ENCODE data around the gene DNAJC21.

The DNAJC21 gene

DNA sequence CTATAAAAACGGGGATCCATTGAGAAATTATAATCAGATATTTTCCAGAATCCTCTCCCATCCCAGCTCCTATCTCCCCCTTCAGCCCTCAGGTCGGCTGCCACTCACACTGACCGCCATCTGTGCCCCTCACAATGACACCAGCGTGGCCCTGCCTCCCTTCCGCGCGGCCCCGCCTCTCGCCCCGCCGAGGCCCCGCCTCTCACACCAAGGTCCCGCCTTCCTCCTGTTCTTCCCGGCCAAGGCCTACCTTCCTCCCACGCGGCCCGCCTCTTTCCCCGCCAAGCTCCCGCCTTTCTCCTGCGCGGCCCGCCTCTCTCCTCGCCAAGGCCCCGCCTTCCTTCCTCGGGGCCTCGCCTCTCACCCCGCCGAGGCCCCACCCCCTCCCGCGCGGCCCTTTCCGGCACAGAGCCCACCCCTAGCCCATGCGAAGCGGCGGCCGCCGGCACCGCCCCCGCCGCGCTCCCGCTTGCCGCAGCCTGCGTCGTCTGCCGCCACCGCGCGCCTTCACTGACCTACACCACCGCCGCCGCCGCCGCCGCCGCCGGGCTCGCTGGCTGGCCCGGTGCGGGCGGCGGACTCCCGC is at the start of gene DNAJC21:
DNAJC21 (plus strand) TSS at position 426 of the 586 bp plus-strand sequence. CDS start 261 bp downstream, outside the sequence.
- DNase-seq (ENCODE audit: extremely low read depth in 1 of 2, low read depth in 1 of 2): peak; percentile 91 to 93

GRCh38 chr5:34881246-34881645 is 48.1 kb upstream of the DNAJC21 start:
- DNase-seq (ENCODE audit: extremely low read depth in 1 of 2, low read depth in 1 of 2): no peak

- DNase-seq (ENCODE audit: extremely low read depth in 1 of 2, low read depth in 1 of 2): no peak
Measured at GRCh38 chr5:34886392-34887119, 42.8 kb upstream of the DNAJC21 start.

DNA sequence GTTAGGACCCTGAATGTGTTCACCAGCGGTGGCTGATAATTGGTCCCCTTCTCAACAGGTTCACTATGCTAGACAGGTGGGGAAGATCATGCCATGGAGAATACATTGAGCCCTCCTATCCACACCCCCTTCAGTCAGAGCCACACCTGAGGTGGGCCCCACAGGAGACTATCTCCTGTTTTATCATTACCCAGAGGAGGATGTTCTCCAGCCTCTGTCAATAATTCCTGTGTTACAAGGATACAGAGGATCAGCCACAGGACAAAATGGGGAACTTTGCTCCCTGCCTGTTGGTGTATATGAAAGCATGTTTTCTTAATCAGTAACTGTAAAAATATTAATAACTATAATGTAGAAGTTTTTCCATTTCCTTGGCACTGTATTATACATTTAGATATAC is 40.0 kb upstream of the DNAJC21 start:
- DNase-seq (ENCODE audit: extremely low read depth in 1 of 2, low read depth in 1 of 2): no peak

- DNase-seq (ENCODE audit: extremely low read depth in 1 of 2, low read depth in 1 of 2): no peak
Measured at GRCh38 chr5:34891981-34892380, 37.4 kb upstream of the DNAJC21 start.

DNA sequence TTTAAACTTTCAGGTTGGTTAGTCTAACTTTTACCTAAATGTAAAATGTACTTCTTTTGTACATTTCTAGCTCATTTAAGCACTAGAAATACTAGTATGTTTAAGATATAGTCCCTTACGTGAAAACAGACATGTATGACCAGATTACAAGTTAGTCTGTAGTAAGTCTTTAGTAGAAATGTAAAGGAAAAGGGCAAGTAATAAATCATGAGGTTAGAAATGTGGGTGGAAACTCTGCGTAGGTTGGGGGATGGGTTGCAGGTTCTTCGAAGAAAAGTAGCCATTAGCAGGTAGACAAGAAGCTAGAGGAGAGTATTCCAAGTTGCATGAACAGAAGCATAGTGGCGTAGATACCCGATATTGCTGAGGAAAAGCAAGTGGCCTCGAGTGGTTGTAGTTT is 36.9 kb upstream of the DNAJC21 start:
- DNase-seq (ENCODE audit: extremely low read depth in 1 of 2, low read depth in 1 of 2): no peak

GRCh38 chr5:34894716-34895115 is 34.6 kb upstream of the DNAJC21 start:
- DNase-seq (ENCODE audit: extremely low read depth in 1 of 2, low read depth in 1 of 2): no peak

DNA sequence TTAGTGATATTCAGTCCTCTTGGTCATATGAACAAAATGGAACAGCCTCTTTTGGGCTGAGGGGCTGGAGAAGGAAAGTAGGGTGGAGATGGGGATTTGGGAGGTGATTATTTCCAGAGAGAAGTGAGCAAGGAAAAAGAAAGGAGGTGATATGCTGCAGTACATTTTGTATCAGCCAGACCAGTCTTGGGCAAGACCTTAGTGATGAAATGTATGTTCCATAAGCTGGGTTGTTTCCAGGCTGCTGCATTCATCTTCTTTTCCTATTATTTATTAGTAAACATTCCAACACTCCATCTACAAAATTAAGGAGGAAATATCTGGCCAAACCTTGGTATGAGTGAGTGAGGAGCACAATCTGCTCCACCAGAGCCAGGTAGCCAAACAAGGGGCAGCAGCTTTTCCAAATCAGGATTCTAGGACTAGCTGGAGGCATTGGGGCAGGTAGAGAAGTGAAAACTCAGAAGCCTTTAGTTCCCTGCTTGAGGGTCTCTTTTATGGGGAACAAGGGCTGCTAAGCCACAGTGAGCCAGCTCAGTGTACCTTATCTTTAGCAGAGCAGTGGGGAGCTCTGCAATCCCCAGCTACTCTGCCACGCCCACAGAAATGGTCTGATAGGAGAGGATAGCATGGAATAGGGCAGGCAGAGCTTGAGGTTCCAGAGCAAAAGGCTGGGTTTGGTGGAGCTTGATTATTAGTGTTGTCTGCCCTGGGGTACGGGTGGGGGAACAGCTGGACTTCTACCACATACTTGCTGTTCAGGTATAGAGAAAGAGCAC is 33.5 kb upstream of the DNAJC21 start:
- DNase-seq (ENCODE audit: extremely low read depth in 1 of 2, low read depth in 1 of 2): no peak

DNA sequence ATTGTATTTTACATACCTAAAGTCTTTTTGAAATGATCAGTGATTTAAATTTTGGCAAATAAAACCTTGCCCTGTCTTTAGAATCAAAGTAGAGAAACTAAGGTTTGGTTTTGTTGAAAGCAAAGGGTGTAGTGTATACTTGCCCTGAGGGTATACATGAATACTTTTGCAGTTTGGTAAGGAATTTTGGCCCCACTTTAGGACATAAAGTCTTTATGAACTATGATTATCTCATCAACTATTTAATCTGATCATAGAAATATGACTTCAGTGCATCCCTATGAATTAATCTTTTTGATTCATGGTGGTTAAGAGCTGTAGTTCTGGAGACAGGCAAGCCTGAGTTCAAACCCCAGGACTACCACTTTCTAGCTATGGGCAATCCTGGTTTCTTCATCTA is 31.7 kb upstream of the DNAJC21 start:
- no peak for DNase-seq (ENCODE audit: extremely low read depth in 1 of 2, low read depth in 1 of 2)

DNA sequence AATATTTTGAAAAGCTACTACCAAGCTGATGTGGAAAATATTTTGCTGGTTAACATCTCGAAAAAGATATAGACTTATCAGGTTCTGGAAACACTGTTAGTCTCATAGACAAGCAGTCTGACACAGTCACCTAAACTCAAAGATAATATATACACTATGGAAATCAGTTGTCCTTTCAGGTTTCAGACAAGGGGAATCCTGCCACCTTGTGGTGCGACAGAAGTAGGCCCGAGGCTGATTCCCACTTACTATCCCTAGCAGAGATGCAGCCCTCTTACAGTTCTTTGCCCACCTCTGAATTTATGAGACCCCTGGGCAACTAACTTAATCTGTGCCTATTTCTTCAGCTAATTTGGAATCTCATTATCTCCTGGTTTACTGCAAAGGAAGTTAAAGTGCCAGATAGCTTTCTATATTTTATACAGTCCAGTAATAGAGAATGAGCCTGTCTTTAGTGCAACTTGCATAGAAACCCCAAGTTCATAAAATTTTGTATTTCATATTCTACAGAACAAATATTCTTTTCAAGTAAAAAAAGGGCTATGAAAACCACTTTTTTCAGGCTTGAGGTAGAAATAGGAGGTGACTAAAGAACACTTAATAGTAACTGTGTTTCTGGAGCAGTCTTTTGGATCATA is 31.0 kb upstream of the DNAJC21 start:
- peak; percentile 10 to 35 for DNase-seq (ENCODE audit: extremely low read depth in 1 of 2, low read depth in 1 of 2)

DNA sequence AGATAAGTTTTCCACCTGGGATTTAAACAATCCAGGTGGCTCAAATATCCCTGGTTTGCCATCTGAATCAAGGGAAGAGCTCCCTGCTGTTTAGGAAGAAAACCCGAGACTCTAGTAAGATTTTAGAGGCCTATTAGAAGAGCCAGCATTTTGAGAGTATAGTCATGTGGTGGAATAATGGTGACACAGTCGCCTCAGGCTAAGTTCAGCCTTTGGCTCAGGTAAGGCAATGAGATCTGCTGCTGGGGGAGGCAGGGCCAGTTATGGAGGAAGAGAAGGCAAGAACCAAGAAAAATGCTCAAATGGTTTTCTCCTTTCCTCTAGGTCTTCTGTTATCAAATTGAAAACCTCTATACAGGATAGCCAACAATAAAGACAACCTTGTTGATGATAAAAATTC is 30.3 kb upstream of the DNAJC21 start:
- DNase-seq (ENCODE audit: extremely low read depth in 1 of 2, low read depth in 1 of 2): no peak

- no peak for DNase-seq (ENCODE audit: extremely low read depth in 1 of 2, low read depth in 1 of 2)
Measured at GRCh38 chr5:34900652-34901051, 28.7 kb upstream of the DNAJC21 start.

DNA sequence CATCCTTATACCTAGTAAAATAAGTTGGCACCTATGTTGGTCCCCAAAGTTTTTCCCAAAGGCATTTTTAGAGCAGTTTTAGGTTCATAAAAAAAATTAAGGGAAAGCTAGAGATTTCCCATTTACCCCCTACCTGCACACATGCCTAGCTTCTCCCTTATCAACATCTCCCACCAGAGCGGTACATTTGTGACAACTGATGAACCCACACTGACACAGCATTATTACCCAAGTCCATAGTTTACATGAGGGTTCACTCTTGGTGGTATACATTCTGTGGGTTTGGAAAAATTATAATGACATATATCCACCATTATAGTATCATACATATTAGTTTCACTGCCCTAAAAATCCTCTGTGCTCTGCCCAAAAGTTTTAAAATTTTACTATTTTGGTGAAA is 26.1 kb upstream of the DNAJC21 start:
- DNase-seq (ENCODE audit: extremely low read depth in 1 of 2, low read depth in 1 of 2): no peak

DNA sequence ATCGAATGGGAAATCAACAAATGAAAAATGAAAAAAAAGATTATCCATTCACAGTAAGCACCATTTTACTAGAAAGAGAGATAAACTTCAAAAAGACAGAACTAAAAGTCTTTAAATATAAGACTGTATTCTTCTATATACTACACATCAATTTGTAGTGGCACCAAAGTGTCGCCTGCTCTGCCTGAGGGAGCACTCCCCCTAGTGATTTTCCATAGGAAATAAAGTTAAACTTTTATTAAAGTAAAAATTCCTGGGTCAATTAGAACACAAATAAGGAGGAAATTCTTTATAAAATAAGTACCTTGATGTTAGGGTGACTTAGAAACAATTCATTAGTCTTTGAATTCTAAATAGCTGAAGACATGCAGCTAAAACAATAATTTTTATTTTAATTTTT is 23.8 kb upstream of the DNAJC21 start:
- DNase-seq (ENCODE audit: extremely low read depth in 1 of 2, low read depth in 1 of 2): no peak

DNA sequence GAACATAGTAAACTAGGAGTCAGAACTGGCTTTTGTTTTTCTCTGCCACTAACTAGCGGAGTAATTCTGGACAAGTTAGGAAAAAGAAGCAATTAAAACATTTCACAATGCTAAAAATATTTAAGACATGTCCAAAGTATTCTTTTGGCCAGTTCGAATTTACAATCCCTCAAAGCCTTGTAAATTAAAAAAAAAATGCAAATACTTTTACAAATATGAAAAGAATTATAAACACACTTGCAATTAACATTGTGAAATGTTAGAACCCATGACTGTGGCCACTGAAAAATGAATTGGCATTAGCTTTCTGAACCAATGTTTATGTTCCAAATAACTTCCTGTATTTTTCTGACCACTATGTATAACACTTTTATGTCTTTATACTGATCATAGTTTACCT is 16.3 kb upstream of the DNAJC21 start:
- DNase-seq (ENCODE audit: extremely low read depth in 1 of 2, low read depth in 1 of 2): no peak

- no peak for DNase-seq (ENCODE audit: extremely low read depth in 1 of 2, low read depth in 1 of 2)
Measured at GRCh38 chr5:34914671-34915138, 14.7 kb upstream of the DNAJC21 start.

DNA sequence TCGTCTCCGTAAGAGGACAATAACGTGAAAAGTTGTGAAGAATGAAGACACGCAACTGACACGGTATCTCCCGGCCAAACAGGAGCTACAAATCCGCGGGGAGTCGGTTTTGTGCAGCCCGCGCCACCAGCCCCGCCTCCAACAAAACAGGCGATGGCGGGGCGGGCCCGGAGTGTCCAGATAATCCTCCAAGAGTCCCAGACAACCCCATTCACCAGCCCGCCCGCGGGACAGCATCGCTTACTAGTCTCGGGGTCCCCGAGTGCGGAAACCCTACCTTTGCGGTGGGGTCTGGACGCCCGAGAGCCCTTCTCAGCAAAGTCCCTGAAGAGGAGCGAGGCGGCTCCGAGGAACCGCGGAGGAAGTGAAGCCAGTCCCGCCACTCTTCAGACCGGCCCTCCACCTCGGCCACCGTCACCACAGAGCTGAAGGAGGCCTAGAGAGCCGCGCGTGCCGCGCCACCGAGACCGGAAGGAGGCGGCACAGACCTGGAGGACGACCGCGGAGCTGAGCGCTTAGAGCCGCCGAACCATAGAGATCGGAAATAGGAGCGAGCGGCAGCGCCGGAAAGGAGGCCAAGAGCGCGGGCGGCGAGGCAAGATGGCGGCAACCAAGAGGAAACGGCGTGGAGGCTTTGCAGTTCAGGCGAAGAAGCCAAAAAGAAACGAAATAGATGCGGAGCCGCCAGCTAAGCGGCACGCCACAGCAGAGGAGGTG is 14.1 kb upstream of the DNAJC21 start, which contains the start of the genes BRIX1 and RAD1:
BRIX1 (plus strand) TSS at position 573 of the 717 bp plus-strand sequence; CDS start at position 601, 28 bp downstream.
RAD1 (minus strand) TSS at position 366 of the 717 bp plus-strand sequence. CDS start 612 bp downstream, outside the sequence.
- peak; percentile 71 to 88 for DNase-seq (ENCODE audit: extremely low read depth in 1 of 2, low read depth in 1 of 2)

DNA sequence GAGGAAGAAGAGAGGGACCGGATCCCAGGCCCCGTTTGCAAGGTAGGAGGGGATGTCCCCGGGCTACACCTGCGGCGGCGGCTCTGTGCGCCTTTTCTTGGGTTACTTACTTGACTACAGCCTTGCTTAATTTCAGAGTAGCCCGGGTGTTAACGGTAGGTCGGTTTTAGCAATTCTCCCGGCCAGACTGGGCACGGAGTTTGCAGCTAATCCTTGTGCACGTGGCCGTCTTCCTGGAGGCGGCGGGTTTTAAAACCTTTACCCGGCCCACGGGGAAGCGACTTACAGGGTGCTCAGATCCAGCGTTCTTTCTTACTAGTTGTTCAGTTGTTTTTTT is 13.5 kb upstream of the DNAJC21 start:
- no peak for DNase-seq (ENCODE audit: extremely low read depth in 1 of 2, low read depth in 1 of 2)

DNA sequence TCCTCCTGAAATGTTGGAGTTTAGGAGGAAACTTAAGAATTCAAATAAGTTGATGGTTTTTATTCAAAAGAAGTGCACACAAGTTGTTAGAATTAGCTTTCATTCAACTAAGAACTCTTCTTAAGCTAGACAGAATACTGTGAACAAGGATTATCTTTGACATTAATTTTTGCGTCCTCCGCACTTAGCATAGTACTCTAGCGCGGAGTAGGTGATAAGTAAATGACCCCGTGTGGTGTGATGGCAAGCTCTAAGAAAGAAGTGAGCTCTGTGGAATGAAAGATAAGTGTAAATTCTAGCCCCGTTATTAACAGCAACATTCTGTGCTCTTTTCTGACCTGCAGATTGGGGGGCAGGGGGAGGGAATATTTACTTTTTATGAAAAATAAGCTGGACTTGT is 12.8 kb upstream of the DNAJC21 start:
- no peak for DNase-seq (ENCODE audit: extremely low read depth in 1 of 2, low read depth in 1 of 2)

DNA sequence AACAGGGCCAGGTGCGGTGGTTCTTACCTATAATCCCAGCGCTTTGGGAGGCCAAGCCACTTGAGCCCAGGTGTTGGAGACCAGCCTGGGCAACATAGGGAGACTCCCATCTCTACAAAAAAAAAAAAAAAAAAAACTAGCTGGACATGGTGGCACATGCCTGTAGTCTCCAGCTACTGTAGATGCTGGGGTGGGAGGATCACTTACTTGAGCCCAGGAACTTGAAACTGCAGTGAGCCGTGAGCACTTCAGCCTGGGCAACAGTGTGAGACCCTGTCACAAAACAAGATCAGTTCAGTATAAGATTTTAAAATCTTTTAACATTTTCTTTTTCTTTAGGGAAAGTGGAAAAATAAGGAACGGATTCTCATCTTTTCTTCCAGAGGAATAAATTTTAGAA is 11.3 kb upstream of the DNAJC21 start:
- no peak for DNase-seq (ENCODE audit: extremely low read depth in 1 of 2, low read depth in 1 of 2)

DNA sequence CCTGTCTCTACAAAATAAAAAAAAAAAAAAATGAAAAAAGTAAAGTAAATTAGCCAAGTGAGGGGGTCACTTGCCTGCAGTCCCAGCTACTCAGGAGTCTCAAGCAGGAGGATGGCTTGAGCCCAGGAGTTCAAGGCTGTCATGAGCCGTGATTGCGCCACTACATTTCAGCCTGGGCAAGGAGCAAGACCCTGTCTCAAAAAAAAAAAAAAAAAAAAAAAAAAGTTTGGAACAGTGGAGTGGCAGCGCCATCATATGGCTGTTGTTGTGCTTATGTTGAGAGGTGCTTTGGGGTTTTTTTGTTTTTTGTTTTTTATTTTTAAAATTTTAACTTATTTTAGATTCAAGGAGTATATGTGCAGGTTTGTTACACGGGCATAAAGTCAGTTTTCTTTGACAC is 10.3 kb upstream of the DNAJC21 start:
- DNase-seq (ENCODE audit: extremely low read depth in 1 of 2, low read depth in 1 of 2): no peak
